GM18517 (cell line): ENCODE results near the gene DYRK1B.
A peak's percentile ranks its signal among the peaks of the same experiment; 100 is the strongest.
"Not testable (repeated sequence)": the region's sequence is repeated elsewhere in the genome, so short reads cannot be mapped to it uniquely, and the experiment has no call there.

Experiments
- ATAC-seq: cut with Tn5 transposase; IDR thresholded peaks from one replicate; pipeline ENCODE4 v1.9.1; 2021; ENCODE audit warnings: mild to moderate bottlenecking, moderate library complexity; ENCODE audit not compliant: unreplicated experiment

DYRK1B gene

GRCh38 chr19:39833464-39834286, at the start of gene DYRK1B:
Gene DYRK1B, minus strand, starts transcription at chr19:39834162. Its CDS starts 2,295 bp downstream, at chr19:39831867.
- ATAC-seq = peak; percentile 73

- not testable (repeated sequence) for ATAC-seq
Measured at GRCh38 chr19:39882645-39883044, 48.7 kb upstream of the DYRK1B start.

- not testable (repeated sequence) for ATAC-seq
Measured at GRCh38 chr19:39881495-39882110, 47.6 kb upstream of the DYRK1B start.

- not testable (repeated sequence) for ATAC-seq
Measured at GRCh38 chr19:39880241-39880640, 46.3 kb upstream of the DYRK1B start.

GRCh38 chr19:39879796-39880195, 45.8 kb upstream of the DYRK1B start:
- not testable (repeated sequence) for ATAC-seq

GRCh38 chr19:39878866-39879265, 44.9 kb upstream of the DYRK1B start:
- not testable (repeated sequence) for ATAC-seq

GRCh38 chr19:39878398-39878797, 44.4 kb upstream of the DYRK1B start:
- no peak for ATAC-seq

- ATAC-seq = not testable (repeated sequence)
Measured at GRCh38 chr19:39877982-39878381, 44.0 kb upstream of the DYRK1B start.

GRCh38 chr19:39877488-39877887, 43.5 kb upstream of the DYRK1B start:
- not testable (repeated sequence) for ATAC-seq

- not testable (repeated sequence) for ATAC-seq
Measured at GRCh38 chr19:39876486-39876885, 42.5 kb upstream of the DYRK1B start.

- ATAC-seq = not testable (repeated sequence)
Measured at GRCh38 chr19:39875401-39875864, 41.5 kb upstream of the DYRK1B start.

- no peak for ATAC-seq
Measured at GRCh38 chr19:39874404-39874803, 40.4 kb upstream of the DYRK1B start.

GRCh38 chr19:39873385-39873784, 39.4 kb upstream of the DYRK1B start:
- ATAC-seq = no peak

- ATAC-seq = no peak
Measured at GRCh38 chr19:39871886-39872866, 38.2 kb upstream of the DYRK1B start.

- ATAC-seq = no peak
Measured at GRCh38 chr19:39871362-39871761, 37.4 kb upstream of the DYRK1B start.

- no peak for ATAC-seq
Measured at GRCh38 chr19:39870171-39870971, 36.4 kb upstream of the DYRK1B start.

GRCh38 chr19:39867952-39868351, 34.0 kb upstream of the DYRK1B start:
- no peak for ATAC-seq

- no peak for ATAC-seq
Measured at GRCh38 chr19:39867133-39867532, 33.2 kb upstream of the DYRK1B start.

- no peak for ATAC-seq
Measured at GRCh38 chr19:39865953-39866352, 32.0 kb upstream of the DYRK1B start.

- ATAC-seq = no peak
Measured at GRCh38 chr19:39865186-39865585, 31.2 kb upstream of the DYRK1B start.
